Osteocyte (in vitro differentiated cells): ENCODE data around the gene DNAJB11. TPM values are rescaled to one million over a fixed set of nuclear protein-coding genes. Genes with fewer than 3 reads are reported as not detected.

Source experiments
- DNase-seq: peaks from one replicate; pipeline ENCODE4 v3.0.0; 2021; ENCODE audit warnings: mixed read lengths; ENCODE audit not compliant: unreplicated experiment; ENCODE audit errors: extremely low spot score
- H3K27ac Mint-ChIP-seq: one replicate; pipeline ENCODE4 v1.8.0; 2021; ENCODE audit warnings: mild to moderate bottlenecking, mixed read lengths; ENCODE audit not compliant: unreplicated experiment
- H3K27me3 Mint-ChIP-seq: one replicate; pipeline ENCODE4 v1.8.0; 2021; ENCODE audit warnings: mixed read lengths; ENCODE audit not compliant: unreplicated experiment
- H3K36me3 Mint-ChIP-seq: one replicate; pipeline ENCODE4 v1.8.0; 2021; ENCODE audit warnings: mixed read lengths; ENCODE audit not compliant: unreplicated experiment
- H3K4me1 Mint-ChIP-seq: one replicate; pipeline ENCODE4 v1.8.0; 2021; ENCODE audit warnings: mixed read lengths; ENCODE audit not compliant: unreplicated experiment
- H3K4me3 Mint-ChIP-seq: one replicate; pipeline ENCODE4 v1.8.0; 2021; ENCODE audit warnings: mild to moderate bottlenecking, moderate library complexity, mixed read lengths; ENCODE audit not compliant: unreplicated experiment
- H3K9me3 Mint-ChIP-seq: one replicate; pipeline ENCODE4 v1.8.0; 2021; ENCODE audit warnings: mixed read lengths; ENCODE audit not compliant: unreplicated experiment
- total RNA-seq: library from RNA; stranded (reverse); gene quantifications from 2 replicates; pipeline ENCODE4 v1.2.1, GENCODE V29; 2021
- TF ChIP-seq, protein P1 (sequence below): fragments of 200-600 bp; sonication (generic); IDR thresholded peaks from 2 replicates; pipeline ENCODE4 v1.5.0; 2021; ENCODE audit warnings: antibody characterized with exemption, mild to moderate bottlenecking, moderate library complexity

DNAJB11 gene
- total RNA-seq, 1 donor from 2014 or later, result 75.8 TPM

DNA sequence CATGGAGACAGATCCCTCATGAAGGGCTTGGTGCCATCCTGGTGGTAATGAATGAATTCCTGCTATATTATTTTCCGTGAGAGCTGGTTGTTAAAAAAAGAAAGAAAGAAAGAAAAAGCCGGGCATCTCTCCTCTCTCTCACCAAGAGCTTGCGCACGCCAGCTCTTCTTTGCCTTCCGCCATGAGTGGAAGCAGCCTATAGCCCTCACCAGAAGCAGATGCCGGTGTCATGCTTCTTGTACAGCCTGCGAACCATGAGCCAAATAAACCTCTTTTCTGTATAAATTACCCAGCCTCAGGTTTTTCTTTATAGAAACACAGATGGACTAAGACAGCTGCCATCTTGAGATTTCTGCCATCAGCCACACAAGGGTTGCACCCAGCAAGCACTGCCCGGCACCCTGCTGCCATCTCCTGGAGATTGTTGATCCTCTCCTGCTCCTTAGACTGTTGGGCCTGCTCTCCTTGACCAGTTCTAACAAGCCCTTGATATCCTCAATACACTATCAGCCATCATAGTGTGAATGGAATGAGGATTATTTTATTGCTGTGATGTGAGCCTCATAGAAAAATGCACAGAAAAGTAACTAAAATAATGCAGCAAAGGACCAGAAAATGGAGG is 38.8 kb downstream of the DNAJB11 start:
- DNase-seq, result no peak
- Mint-ChIP-seq H3K27me3 (peaks cover 30% of the 10 kb centered on the region), H3K27ac (no peak overlapping the region), H3K4me1 (peaks cover 9% of the 10 kb centered on the region), H3K9me3 (no peaks in the 10 kb centered on the region), H3K36me3 (no peaks in the 10 kb centered on the region), H3K4me3 (no peak overlapping the region)
- TF ChIP-seq, protein P1, sequence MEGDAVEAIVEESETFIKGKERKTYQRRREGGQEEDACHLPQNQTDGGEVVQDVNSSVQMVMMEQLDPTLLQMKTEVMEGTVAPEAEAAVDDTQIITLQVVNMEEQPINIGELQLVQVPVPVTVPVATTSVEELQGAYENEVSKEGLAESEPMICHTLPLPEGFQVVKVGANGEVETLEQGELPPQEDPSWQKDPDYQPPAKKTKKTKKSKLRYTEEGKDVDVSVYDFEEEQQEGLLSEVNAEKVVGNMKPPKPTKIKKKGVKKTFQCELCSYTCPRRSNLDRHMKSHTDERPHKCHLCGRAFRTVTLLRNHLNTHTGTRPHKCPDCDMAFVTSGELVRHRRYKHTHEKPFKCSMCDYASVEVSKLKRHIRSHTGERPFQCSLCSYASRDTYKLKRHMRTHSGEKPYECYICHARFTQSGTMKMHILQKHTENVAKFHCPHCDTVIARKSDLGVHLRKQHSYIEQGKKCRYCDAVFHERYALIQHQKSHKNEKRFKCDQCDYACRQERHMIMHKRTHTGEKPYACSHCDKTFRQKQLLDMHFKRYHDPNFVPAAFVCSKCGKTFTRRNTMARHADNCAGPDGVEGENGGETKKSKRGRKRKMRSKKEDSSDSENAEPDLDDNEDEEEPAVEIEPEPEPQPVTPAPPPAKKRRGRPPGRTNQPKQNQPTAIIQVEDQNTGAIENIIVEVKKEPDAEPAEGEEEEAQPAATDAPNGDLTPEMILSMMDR, result no peak

DNA sequence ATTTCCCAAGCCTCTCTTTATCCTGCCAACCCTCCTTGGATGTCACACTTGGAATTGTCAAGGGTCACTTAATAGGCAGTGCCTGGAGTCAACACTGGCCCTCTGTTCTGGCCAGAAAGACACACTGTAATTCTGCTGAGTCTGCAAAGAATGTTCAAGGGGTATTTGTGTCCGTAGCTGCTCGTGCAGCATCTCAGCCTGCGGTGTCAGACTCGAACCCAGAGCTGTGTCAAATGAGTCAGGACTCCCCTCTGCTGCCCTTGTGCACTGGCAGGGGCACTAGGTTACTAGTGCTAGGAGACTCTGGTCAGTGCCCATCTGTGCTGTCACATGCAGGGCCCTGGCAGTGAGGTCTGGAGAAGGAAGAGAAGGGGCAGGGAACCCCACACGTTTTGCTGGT is 41.5 kb downstream of the DNAJB11 start:
- TF ChIP-seq, protein P1, result no peak
- Mint-ChIP-seq H3K27ac (no peak overlapping the region), H3K4me3 (no peak overlapping the region), H3K9me3 (no peaks in the 10 kb centered on the region), H3K36me3 (no peaks in the 10 kb centered on the region), H3K27me3 (peaks cover 25% of the 10 kb centered on the region), H3K4me1 (peaks cover 18% of the 10 kb centered on the region)
- no peak for DNase-seq

DNA sequence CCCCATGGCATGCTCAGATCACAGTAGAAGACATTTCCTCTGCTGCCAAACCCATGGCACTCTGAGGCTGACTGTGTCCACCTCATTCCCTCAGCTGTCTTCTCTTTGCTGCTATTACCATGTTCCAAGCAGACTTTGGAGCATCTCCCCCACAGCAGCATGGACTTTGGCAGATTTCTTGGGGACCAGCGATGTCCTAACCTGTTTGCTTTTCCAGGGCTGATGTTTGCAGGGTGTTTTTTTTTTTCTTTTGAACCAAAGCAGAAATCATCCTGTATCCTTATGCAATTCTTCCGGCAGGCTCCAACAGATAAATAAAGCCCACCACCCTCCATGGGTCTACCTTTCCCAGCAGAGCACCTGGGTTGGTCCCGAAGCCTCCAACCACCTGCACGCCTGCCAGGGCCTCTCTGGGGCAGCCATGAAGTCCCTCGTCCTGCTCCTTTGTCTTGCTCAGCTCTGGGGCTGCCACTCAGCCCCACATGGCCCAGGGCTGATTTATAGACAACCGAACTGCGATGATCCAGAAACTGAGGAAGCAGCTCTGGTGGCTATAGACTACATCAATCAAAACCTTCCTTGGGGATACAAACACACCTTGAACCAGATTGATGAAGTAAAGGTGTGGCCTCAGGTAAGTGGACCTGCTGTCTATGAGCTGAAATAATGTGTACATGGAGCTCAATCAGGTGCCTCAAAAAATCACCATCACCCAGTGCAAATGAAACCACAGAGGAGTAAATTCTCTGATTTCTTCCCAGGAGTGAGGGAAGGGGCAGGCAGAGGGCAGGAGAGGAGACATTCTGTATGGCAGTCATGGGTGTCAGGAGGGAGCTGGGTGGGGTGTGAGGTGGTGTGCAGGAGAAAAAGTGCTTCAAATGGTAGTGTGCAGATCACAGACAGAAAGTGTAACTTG is 42.5 kb downstream of the DNAJB11 start, which contains the start of gene AHSG:
TSS of gene AHSG (plus strand) at position 340 of the 916 bp plus-strand sequence. CDS start at position 422, 82 bp downstream.
- Mint-ChIP-seq H3K27me3 (peaks cover 27% of the 10 kb centered on the region), H3K36me3 (no peaks in the 10 kb centered on the region), H3K27ac (no peak within 1 kb of the TSS), H3K4me1 (peaks cover 20% of the 10 kb centered on the region), H3K4me3 (no peak within 1 kb of the TSS), H3K9me3 (no peaks in the 10 kb centered on the region)
- TF ChIP-seq, protein P1, result no peak
- no peak for DNase-seq

GRCh38 chr3:186613637-186614265 is 43.2 kb downstream of the DNAJB11 start:
- no peak for DNase-seq
- TF ChIP-seq, protein P1, result no peak
- peaks cover 20% of the 10 kb centered on the region for H3K4me1 Mint-ChIP-seq
- peaks cover 27% of the 10 kb centered on the region for H3K27me3 Mint-ChIP-seq
- H3K36me3 Mint-ChIP-seq, result no peaks in the 10 kb centered on the region
- H3K27ac Mint-ChIP-seq, result no peak overlapping the region
- H3K9me3 Mint-ChIP-seq, result no peaks in the 10 kb centered on the region
- no peak overlapping the region for H3K4me3 Mint-ChIP-seq

DNA sequence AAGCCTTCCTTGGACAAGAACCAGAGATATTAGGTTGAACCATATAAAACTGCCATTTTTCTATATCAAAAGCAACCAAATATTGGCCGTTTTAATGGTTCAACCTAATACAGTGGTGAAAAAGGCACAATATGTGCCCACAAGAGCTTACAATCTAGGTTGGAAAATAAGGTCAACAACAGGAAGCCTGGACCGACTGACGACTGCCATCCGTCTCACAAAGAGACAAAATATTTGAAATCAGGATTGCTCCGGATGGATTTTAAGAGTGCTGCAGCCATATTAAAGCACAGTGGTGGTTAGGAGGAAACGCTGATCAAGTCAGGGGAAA is 43.7 kb downstream of the DNAJB11 start:
- Mint-ChIP-seq H3K4me1 (peaks cover 20% of the 10 kb centered on the region), H3K27ac (no peak overlapping the region), H3K36me3 (no peaks in the 10 kb centered on the region), H3K4me3 (no peak overlapping the region), H3K27me3 (peaks cover 27% of the 10 kb centered on the region), H3K9me3 (no peaks in the 10 kb centered on the region)
- TF ChIP-seq, protein P1, result no peak
- DNase-seq, result no peak
